BLaER1 (cell line): ENCODE results near the gene OR4B1.

ENCODE experiments used
- H3K27ac ChIP-seq: shearing (Covaris generic); formaldehyde crosslinking; 2 replicates; pipeline ENCODE4 v1.8.1; 2022
- H3K27me3 ChIP-seq: shearing (Covaris generic); formaldehyde crosslinking; 2 replicates; pipeline ENCODE4 v1.8.1; 2022
- H3K36me3 ChIP-seq: shearing (Covaris generic); formaldehyde crosslinking; 2 replicates; pipeline ENCODE4 v1.8.1; 2022
- H3K4me1 ChIP-seq: shearing (Covaris generic); formaldehyde crosslinking; 2 replicates; pipeline ENCODE4 v1.8.1; 2022
- H3K4me2 ChIP-seq: shearing (Covaris generic); formaldehyde crosslinking; 2 replicates; pipeline ENCODE4 v1.8.1; 2022
- H3K4me3 ChIP-seq: shearing (Covaris generic); formaldehyde crosslinking; 2 replicates; pipeline ENCODE4 v1.8.1; 2022
- H3K9ac ChIP-seq: shearing (Covaris generic); formaldehyde crosslinking; 2 replicates; pipeline ENCODE4 v1.8.1; 2022
- H3K9me3 ChIP-seq: shearing (Covaris generic); formaldehyde crosslinking; 2 replicates; pipeline ENCODE4 v1.8.1; 2022
- H4K20me1 ChIP-seq: shearing (Covaris generic); formaldehyde crosslinking; 2 replicates; pipeline ENCODE4 v1.8.1; 2022
- Cebpa-rat ChIP-seq: shearing (Covaris generic); IDR thresholded peaks from 2 replicates; pipeline ENCODE4 v1.8.1; 2022

Gene OR4B1

GRCh38 chr11:48244804-48245203 lies 28.2 kb downstream of the OR4B1 start, which contains the start of gene OR4X2:
Gene OR4X2 (plus strand): TSS chr11:48245104. CDS start chr11:48245104, 0 bp downstream.
- no peak within 1 kb of the TSS for H3K9ac ChIP-seq
- H3K4me2 ChIP-seq: no peak within 1 kb of the TSS
- no peaks in the 10 kb centered on the region for H4K20me1 ChIP-seq
- H3K36me3 ChIP-seq: no peaks in the 10 kb centered on the region
- H3K9me3 ChIP-seq: peaks cover 6% of the 10 kb centered on the region
- no peak within 1 kb of the TSS for H3K27ac ChIP-seq
- H3K4me1 ChIP-seq: no peaks in the 10 kb centered on the region
- H3K4me3 ChIP-seq: no peak within 1 kb of the TSS
- no peak for TF ChIP-seq Cebpa-rat
- no peaks in the 10 kb centered on the region for H3K27me3 ChIP-seq

- Histone ChIP-seq H3K36me3 (no peaks in the 10 kb centered on the region), H3K9me3 (peaks cover 11% of the 10 kb centered on the region), H3K27me3 (no peaks in the 10 kb centered on the region), H3K9ac (no peak overlapping the region), H3K4me2 (no peak overlapping the region), H3K4me1 (no peaks in the 10 kb centered on the region), H3K27ac (no peak overlapping the region), H4K20me1 (no peaks in the 10 kb centered on the region), H3K4me3 (no peak overlapping the region)
- no peak for TF ChIP-seq Cebpa-rat
Measured at GRCh38 chr11:48248902-48249301, 32.3 kb downstream of the OR4B1 start.

DNA sequence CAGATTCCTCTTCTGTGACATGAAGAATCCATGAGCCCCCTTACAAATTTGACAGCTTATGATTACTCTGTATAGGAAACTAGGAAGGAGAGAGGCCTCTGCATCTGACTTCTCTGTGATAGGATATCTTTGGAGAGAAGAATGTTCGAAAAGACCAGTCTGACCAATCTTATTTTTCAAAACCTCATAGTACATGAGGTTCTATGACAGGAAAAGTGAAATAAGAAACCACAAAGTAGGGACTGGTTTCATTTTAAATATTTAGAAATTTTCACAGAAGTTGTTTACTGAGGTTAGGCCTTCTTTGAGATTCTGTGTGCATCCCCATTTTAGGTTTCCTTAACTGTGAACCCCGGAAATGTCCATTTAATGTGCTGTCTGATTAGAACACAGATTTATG lies 45.0 kb downstream of the OR4B1 start:
- no peak overlapping the region for H3K4me2 ChIP-seq
- no peak overlapping the region for H3K9ac ChIP-seq
- no peaks in the 10 kb centered on the region for H3K4me1 ChIP-seq
- H3K9me3 ChIP-seq: no peaks in the 10 kb centered on the region
- no peak for TF ChIP-seq Cebpa-rat
- H4K20me1 ChIP-seq: no peaks in the 10 kb centered on the region
- no peaks in the 10 kb centered on the region for H3K36me3 ChIP-seq
- H3K27ac ChIP-seq: no peak overlapping the region
- H3K4me3 ChIP-seq: no peak overlapping the region
- H3K27me3 ChIP-seq: no peaks in the 10 kb centered on the region

- Histone ChIP-seq H3K4me1 (no peaks in the 10 kb centered on the region), H3K9ac (no peak within 1 kb of the TSS), H3K36me3 (no peaks in the 10 kb centered on the region), H3K9me3 (no peaks in the 10 kb centered on the region), H4K20me1 (no peaks in the 10 kb centered on the region), H3K27me3 (no peaks in the 10 kb centered on the region), H3K4me2 (no peak within 1 kb of the TSS), H3K27ac (no peak within 1 kb of the TSS), H3K4me3 (no peak within 1 kb of the TSS)
- no peak for TF ChIP-seq Cebpa-rat
Measured at GRCh38 chr11:48263423-48263911, 46.9 kb downstream of the OR4B1 start, which contains the start of gene OR4X1. Gene OR4X1 (plus strand): TSS chr11:48263861. CDS start chr11:48263861, 0 bp downstream.
